MM.1S (cell line): ENCODE measurements around the gene BAZ1B.

Experiments used
- EZH2phosphoT487 ChIP-seq: fragments of 300-600 bp; sonication (generic); IDR thresholded peaks from 2 replicates; pipeline ENCODE4 v1.6.1; 2018; ENCODE audit warnings: antibody characterized with exemption, low read length
- TF ChIP-seq, protein P1 (sequence below): fragments of 300-600 bp; sonication (generic); IDR thresholded peaks from 2 replicates; pipeline ENCODE4 v1.5.1; 2016; ENCODE audit warnings: antibody characterized with exemption, low read length, mixed read lengths

DNA sequence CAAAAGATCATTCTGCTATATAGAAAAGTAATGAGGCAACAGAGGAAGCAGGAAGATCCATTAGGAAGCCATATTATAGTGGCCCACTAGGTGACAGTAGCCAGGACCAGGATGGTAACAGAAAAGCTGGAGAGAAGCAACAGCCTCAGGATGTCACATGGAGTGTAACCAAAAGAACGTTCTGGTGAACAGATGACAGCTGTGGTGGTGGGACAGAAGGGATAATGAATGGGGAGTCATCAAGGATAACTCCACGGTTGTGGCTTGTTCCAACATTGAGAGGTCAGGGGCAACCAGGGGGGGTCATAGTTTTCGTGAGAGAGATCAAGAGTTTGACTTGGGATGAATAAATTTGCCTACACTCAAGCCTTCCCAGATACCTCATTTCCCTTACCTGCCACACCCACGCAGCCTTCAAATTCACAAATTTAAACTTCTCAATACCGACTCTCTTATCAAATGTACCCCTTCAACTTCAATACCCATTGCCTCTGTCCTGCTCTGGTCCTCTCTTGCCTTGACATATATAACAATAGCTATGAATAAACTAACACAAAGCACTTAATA, 47.0 kb upstream of the BAZ1B start:
- TF ChIP-seq, protein P1, sequence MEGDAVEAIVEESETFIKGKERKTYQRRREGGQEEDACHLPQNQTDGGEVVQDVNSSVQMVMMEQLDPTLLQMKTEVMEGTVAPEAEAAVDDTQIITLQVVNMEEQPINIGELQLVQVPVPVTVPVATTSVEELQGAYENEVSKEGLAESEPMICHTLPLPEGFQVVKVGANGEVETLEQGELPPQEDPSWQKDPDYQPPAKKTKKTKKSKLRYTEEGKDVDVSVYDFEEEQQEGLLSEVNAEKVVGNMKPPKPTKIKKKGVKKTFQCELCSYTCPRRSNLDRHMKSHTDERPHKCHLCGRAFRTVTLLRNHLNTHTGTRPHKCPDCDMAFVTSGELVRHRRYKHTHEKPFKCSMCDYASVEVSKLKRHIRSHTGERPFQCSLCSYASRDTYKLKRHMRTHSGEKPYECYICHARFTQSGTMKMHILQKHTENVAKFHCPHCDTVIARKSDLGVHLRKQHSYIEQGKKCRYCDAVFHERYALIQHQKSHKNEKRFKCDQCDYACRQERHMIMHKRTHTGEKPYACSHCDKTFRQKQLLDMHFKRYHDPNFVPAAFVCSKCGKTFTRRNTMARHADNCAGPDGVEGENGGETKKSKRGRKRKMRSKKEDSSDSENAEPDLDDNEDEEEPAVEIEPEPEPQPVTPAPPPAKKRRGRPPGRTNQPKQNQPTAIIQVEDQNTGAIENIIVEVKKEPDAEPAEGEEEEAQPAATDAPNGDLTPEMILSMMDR, result no peak
- no peak for TF ChIP-seq EZH2phosphoT487
